ENCODE measurements around the gene PNMA1. TPM values are rescaled to one million over a fixed set of nuclear protein-coding genes. Genes with fewer than 3 reads are reported as not detected.

Gene PNMA1
- total RNA-seq, 1 donor from 2014 or later, result 46.1 TPM

GRCh38 chr14:73696466-73697400 is 17.5 kb downstream of the PNMA1 start:
- DNase-seq (ENCODE audit: low spot score) (no peak), ATAC-seq (peak; percentile 67)
- intact Hi-C loops (cut with DNase I), result loop anchor here (5.0 kb wide), 1 partner anchor 74 kb away; no protein-coding TSS in a partner anchor

DNA sequence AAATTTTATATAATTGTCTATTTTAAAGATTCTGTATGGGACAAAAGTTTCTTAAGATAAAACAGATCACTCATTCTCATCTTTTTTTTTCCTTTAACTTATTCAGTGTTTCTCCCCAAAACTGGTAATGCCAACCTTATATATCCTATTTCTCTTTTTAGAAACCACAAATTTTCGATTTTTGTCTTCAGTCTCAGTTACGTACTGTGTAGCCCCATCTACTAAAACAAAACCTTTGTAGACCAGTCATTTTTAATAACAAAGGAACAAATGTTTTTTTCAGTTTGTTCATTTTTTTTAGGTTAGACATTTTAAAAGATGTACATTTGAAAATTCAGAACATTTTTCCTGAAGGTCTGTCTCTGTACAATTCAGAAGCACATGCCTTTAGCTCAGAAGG is 18.2 kb downstream of the PNMA1 start:
- no peak for ATAC-seq
- intact Hi-C loops (cut with DNase I), result loop anchor here (5.0 kb wide), 1 partner anchor 74 kb away; no protein-coding TSS in a partner anchor
- no peak for DNase-seq (ENCODE audit: low spot score)

DNA sequence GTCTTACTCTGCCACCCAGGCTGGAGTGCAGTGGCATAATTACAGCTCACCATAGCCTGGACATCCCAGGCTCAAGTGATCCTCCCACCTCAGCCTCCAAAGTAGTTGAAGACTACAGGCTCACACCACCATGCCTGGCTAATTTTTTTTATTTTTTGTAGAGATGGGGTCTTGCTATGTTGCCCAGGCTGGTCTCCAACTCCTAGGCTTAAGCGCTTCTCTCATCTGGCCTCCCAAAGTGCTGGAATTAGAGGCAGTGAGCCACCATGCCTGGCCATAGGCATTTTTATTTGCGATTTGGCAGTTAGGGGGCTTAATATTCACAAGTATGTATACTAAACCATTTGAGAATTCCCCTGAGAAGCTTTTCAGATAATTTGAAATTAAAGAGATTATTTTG is 19.1 kb downstream of the PNMA1 start:
- ATAC-seq, result no peak
- DNase-seq (ENCODE audit: low spot score), result no peak
- intact Hi-C loops (cut with DNase I), result loop anchor here (5.0 kb wide), 1 partner anchor 73 kb away; no protein-coding TSS in a partner anchor

DNA sequence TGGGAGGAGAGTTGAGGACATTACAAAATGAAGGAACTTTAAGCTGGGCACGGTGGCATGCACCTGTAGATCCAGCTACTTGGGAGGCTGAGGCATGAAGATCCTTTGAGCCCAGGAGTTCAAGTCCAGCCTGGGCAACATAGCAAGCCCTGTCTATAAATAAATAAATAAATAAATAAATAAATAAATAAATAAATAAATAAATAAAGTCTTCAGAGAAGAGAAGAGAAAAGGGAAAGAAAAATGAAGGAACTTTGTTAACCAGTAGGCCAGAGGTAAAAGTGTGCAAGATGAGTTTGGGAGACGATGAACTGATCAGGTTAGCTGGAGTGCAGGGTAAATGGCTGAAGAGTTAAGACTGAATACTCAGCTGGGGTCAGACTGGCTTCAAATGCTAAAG is 20.1 kb downstream of the PNMA1 start:
- no peak for ATAC-seq
- DNase-seq (ENCODE audit: low spot score), result no peak
- intact Hi-C loops (cut with DNase I), result no loop called here

DNA sequence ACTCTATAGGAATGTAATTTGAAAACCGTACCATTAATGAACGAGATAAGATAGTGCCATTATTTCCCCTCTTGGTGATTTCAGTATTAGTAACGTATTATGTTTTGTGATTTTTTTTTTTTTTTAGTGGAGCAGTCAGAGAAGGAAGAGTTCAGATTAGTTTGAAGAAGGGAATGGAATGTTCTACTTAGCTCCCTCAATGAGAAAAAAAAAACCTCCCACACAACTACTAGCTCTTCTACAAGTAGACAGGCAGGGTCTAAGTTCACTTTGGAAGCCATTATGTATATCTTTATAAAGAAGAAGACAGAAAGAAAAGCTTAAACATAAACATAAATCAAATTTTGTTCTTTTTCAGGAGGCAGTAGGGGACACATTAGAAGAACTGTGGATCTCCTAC is 27.3 kb downstream of the PNMA1 start:
- DNase-seq (ENCODE audit: low spot score) (no peak), ATAC-seq (no peak)
- intact Hi-C loops (cut with DNase I), result no loop called here

- DNase-seq (ENCODE audit: low spot score) (no peak), ATAC-seq (no peak)
- intact Hi-C loops (cut with DNase I), result no loop called here
These were observed 28.9 kb downstream of the PNMA1 start for GRCh38 chr14:73685328-73685727.

DNA sequence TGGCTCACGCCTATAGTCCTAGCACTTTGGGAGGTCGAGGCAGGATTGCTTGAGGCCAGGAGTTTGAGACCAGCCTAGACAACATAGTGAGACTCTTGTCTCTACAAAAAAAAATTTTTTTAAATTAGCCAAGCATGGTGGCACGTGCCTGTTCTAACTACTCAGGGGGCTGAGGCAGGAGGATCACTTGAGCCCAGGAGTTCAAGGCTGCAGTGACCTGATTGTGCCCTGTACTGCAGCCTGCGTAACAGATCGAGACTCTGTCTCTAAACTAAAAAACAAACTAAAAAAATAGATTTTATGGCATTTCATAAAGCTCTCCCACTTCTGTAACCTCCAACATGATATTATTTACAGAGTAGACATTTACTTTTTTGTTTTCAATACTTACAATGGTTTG is 29.6 kb downstream of the PNMA1 start:
- DNase-seq (ENCODE audit: low spot score) (no peak), ATAC-seq (no peak)
- intact Hi-C loops (cut with DNase I), result no loop called here

DNA sequence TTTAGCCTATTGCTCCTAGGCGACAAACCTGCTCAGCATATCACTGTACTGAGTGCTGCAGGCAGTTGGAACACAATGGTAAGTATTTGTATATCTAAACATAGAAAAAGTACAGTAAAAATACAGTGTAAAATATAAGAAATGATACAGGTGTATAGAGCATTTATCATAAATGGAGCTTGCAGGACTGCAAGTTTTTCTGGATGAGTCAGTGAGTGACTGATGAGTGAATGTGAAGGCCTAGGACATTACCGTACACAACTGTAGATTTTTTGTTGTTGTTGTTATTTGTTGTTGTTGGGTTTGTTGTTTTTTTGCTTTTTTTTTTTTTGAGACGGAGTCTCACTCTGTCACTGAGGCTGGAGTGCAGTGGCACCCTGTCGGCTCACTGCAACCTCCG is 33.4 kb downstream of the PNMA1 start:
- ATAC-seq, result no peak
- no peak for DNase-seq (ENCODE audit: low spot score)
- intact Hi-C loops (cut with DNase I), result no loop called here

DNA sequence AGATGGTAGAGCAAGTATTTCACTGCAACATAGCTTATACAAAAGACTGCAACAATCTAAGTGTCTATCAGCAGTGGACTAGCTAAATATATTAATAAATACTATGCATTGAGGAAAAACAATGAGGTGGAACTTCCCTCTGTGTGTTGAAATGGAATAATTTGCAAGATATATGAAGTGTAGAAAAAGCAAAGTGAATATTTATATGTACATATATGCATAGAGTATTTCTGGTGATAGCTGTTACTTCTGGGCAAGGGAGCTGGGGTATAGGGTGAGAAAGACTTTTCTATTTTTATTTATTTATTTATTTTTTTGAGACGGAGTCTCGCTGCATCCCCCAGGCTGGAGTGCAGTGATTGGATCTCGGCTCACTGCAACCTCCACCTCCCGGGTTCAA is 35.5 kb downstream of the PNMA1 start:
- intact Hi-C loops (cut with DNase I), result no loop called here
- no peak for ATAC-seq

DNA sequence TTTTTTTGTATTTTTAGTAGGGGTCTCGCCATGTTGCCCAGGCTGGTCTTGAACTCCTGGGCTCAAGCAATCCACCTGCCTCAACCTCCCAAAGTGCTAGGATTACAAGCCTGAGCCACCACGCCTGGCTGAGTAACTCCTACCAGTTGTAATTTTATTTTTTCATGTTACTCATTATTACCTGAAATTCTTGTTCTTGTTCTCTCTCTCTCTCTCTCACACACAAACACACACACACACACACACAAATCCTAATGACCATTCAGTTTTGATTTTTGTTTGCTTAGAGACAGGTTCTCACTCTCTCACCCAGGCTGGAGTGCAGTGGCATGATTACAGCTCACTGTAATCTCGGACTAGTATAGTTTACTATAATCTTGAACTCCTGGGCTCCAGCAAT is 39.2 kb downstream of the PNMA1 start:
- no peak for DNase-seq (ENCODE audit: low spot score)
- no peak for ATAC-seq
- intact Hi-C loops (cut with DNase I), result no loop called here

More for the DNA sequence above, 35.5 kb downstream of the PNMA1 start:
- no peak for DNase-seq (ENCODE audit: low spot score)

DNA sequence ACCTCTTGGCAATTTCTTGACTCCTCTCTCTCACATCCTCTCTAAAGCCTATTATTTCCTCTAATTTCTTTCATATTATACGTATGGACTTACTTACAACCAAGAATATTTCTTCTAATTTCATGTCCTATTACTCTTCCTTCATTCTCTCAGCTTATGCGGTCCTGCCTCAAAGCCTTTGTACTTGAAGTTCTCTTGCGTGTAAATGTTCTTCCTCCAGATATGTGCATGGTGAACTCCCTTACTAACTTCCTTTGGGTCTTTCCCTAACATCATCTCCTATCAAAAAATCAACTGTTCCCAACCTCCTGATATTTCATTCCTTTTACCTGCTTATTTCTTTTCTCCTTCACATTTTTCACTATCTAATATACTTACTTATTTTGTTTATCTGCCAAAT is 46.3 kb downstream of the PNMA1 start:
- ATAC-seq, result no peak
- intact Hi-C loops (cut with DNase I), result no loop called here
- no peak for DNase-seq (ENCODE audit: low spot score)

GRCh38 chr14:73666583-73666982 is 47.6 kb downstream of the PNMA1 start:
- ATAC-seq, result no peak
- intact Hi-C loops (cut with DNase I), result no loop called here

GRCh38 chr14:73665130-73665529 is 49.1 kb downstream of the PNMA1 start:
- DNase-seq (ENCODE audit: low spot score) (no peak), ATAC-seq (no peak)
- intact Hi-C loops (cut with DNase I), result no loop called here

More at GRCh38 chr14:73666583-73666982, 47.6 kb downstream of the PNMA1 start:
- DNase-seq (ENCODE audit: low spot score), result no peak

GRCh38 chr14:73663548-73664212 is 50.5 kb downstream of the PNMA1 start:
- no peak for ATAC-seq
- intact Hi-C loops (cut with DNase I), result no loop called here

DNA sequence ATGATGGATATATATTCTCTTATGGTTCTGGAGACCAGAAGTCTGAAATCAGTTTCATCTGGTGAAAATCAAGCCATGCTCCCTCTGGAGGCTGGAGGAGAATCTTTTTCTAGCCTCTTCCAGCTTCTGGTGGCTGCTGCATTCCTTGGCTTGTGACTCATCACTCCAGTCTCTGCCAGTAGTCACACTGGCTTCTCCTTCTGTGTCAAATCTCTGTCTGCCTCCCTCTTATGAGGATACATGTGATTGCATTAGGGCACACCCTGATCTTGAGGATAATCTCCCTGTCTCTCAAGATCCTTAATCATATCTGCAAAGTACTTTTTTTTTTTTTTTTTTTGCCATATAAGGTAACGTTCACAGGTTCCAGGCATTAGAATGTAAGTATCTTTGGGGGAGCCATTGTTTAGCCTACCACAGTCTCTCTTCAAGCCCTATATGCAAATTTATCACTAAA is 51.7 kb downstream of the PNMA1 start:
- ATAC-seq (peak; percentile 26), DNase-seq (ENCODE audit: low spot score) (no peak)
- intact Hi-C loops (cut with DNase I), result no loop called here

More at GRCh38 chr14:73663548-73664212, 50.5 kb downstream of the PNMA1 start:
- DNase-seq (ENCODE audit: low spot score), result no peak

GRCh38 chr14:73661872-73662271 is 52.3 kb downstream of the PNMA1 start:
- ATAC-seq (no peak), DNase-seq (ENCODE audit: low spot score) (no peak)
- intact Hi-C loops (cut with DNase I), result no loop called here

Data from sciatic nerve (tissue), 2 donors.